Endothelial cell of umbilical vein (primary cell): ENCODE results near the gene SRRM5.
A peak's percentile ranks its signal among the peaks of the same experiment; 100 is the strongest.

Experiments used
- CTCF ChIP-seq, 2 donors: IDR thresholded peaks; 1 replicate in 1 of 2; 2 replicates in 1 of 2; pipeline ENCODE4 v1.5.1; 2011; ENCODE audit warnings: low read length in 2 of 2, mild to moderate bottlenecking in 2 of 2, moderate library complexity in 2 of 2, control low read depth in 1 of 2, inconsistent platforms in 1 of 2, low read depth in 1 of 2; ENCODE audit not compliant: insufficient read depth in 1 of 2; ENCODE audit errors: extremely low read depth in 1 of 2
- EZH2 ChIP-seq: IDR thresholded peaks from 2 replicates; pipeline ENCODE4 v1.6.1; 2012; ENCODE audit warnings: borderline replicate concordance, low read depth, mild to moderate bottlenecking, moderate library complexity, low read length, inconsistent platforms; ENCODE audit not compliant: severe bottlenecking
- FOS ChIP-seq: IDR thresholded peaks from 2 replicates; pipeline ENCODE4 v1.6.1; 2011; ENCODE audit warnings: mild to moderate bottlenecking, low read length, moderate library complexity, borderline replicate concordance; ENCODE audit not compliant: insufficient read depth
- GATA2 ChIP-seq: IDR thresholded peaks from 2 replicates; pipeline ENCODE4 v1.7.0; 2011; ENCODE audit warnings: low read depth, mild to moderate bottlenecking, moderate library complexity, mixed read lengths, low read length; ENCODE audit not compliant: insufficient read length, insufficient read depth
- POLR2A ChIP-seq: IDR thresholded peaks from 2 replicates; pipeline ENCODE4 v1.6.1; 2012; ENCODE audit warnings: low read depth, mild to moderate bottlenecking, control low read depth, low read length
- POLR2AphosphoS5 ChIP-seq: IDR thresholded peaks from 2 replicates; pipeline ENCODE4 v1.6.1; 2012; ENCODE audit warnings: low read depth, mild to moderate bottlenecking, control low read depth, low read length, moderate library complexity; ENCODE audit not compliant: insufficient read depth
- TF ChIP-seq, protein P1 (sequence below): IDR thresholded peaks from 2 replicates; pipeline ENCODE4 v1.6.1; 2011; ENCODE audit not compliant: insufficient read depth, insufficient read length

DNA sequence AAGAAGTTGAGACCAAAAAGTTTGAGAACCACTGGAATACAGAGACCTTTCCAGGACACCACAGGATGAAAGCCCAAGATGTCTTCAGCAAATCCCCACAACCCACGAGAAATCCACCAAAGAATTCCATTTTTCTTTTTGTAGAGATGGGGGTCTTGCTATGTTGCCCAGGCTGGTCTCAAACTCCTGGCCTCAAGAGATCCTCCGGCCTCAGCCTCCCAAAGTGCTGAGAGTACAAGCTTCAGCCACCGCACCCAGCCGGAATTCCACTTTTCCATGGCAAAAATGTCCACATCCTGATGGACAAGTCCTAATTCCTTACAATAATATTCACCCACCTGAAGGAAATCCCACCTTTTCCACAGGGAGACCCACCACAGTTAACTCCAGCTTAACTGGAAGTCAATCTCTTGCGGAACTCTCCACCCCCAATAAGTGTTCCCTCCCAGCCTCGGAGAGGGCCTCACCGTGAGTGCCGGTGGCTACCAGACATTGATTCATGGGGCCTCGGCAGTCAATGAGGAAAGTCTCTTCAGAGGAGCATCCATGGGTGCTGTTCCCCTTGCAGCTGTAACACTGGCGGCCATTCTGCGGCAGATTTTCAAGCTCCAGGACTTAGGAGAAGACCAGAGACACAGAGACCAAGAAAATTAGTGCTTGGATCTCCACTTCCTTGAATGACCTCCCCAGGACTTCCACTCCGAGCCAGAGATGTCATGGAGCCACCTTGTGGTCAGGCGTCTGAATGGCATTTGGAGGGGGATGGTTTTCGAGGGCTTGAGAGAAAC lies 40.1 kb downstream of the SRRM5 start:
- TF ChIP-seq POLR2A (no peak), CTCF (IDR thresholded peaks at IDR 0.05; ENCODE audit: extremely low read depth in 1 of 2, insufficient read depth in 1 of 2, low read depth in 1 of 2, low read length in 2 of 2) (peak; percentile 82 to 86), POLR2AphosphoS5 (no peak), EZH2 (no peak), GATA2 (no peak), FOS (no peak)
- TF ChIP-seq, protein P1, sequence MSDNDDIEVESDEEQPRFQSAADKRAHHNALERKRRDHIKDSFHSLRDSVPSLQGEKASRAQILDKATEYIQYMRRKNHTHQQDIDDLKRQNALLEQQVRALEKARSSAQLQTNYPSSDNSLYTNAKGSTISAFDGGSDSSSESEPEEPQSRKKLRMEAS: no peak
